Stimulated activated CD8-positive, alpha-beta memory T cell treated with anti-CD3 and anti-CD28 coated beads, Interleukin-4, amount 100 ng/mL, for 48 hours (primary cell): ENCODE data around the gene SP9.
"Not testable (repeated sequence)": the region's sequence is repeated elsewhere in the genome, so short reads cannot be mapped to it uniquely, and the experiment has no call there.

ENCODE experiments used
- DNase-seq: peaks from one replicate; pipeline ENCODE4 v3.0.0-alpha.2; 2020

Gene SP9

DNA sequence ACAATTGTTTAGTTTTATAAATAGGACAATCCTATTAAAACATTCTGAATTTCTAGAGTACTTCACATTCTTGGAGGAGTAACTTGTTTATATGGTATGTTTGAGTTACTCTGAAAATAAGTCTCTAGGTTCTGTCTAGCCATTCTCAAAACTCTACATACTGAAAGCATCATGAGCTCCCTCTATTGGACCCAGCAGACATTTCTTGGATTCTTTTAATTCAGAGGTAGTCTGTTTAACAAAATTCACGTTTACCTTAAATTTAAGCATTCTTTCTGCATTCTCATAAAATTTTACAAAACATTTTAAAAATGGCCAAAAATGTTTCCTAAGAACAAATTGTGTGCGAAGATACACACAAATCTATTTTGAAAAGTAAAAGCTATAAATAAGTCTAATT is 15.3 kb downstream of the SP9 start:
- no peak for DNase-seq

DNA sequence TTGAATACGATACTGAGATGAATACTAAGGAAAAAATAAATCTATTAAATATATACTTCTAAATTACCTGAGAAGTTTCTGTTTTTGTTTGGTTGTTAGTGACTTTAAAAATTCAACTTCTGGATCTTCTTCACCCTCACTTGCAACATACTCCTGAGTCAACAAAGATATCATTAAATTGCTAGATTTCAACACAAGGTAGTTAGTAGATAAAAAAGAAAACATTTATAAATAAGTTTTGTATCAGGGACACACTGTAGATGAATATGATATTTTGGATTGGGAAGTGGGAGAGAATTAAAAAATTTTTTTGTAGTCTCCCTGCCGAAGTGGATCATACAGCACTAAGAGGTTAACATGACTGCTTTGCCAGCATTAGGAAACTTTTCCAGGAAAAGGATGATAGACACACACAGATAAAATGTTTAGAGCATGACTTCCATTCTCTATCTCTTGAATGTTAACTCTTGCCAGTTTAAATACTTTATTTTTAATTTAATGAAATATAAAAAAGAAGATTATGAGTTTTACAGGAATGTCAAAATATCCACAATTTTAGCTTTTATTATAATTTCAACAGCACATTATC is 15.9 kb downstream of the SP9 start:
- DNase-seq: no peak

DNA sequence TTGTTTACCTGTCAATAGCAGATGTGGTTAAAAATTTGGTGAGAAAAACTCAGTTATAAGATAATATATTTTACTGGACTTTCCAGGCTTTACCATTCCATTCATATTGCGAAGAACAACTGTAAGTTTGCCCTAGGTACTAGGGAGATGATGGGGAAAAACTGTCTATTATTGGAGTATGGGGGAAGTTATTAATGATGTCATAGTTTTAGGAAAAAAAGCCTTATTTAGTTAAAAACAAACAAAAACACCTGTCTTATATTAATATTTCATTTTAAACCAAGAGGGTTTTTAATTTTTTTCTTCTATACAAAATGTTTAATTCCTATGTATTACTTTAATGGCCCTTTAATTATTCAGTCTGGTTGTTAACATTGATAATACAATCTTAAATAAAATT is 18.2 kb downstream of the SP9 start:
- DNase-seq: no peak

DNA sequence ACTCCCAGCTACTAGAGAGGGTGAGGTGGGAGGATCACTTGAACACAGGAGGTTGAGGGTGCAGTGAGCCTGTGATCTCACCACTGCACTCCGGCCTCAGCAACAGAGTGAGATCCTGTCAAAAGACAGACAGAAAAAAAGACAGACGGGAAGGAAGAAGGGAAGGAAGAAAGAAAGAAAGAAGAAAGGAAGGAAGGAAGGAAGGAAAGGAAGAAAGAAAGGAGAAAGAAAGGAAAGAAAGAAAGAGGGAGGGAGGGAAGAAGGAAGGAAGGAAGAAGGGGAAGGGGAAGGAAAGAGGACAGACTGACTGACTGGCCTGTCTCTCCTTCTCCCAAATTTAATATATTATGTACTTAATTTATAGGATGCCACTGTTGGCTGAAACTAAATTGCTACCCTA is 21.6 kb downstream of the SP9 start:
- DNase-seq: no peak

DNA sequence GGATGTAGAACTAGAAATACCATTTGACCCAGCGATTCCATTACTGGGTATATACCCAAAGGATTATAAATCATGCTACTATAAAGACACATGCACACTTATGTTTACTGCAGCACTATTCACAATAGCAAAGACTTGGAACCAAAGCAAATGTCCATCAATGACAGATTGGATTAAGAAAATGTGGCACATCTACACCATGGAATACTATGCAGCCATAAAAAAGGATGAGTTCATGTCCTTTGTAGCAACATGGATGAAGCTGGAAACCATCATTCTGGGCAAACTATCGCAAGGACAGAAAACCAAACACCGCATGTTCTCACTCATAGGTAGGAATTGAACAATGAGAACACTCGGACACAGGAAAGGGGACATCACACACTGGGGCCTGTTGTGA is 24.9 kb downstream of the SP9 start:
- DNase-seq: not testable (repeated sequence)

DNA sequence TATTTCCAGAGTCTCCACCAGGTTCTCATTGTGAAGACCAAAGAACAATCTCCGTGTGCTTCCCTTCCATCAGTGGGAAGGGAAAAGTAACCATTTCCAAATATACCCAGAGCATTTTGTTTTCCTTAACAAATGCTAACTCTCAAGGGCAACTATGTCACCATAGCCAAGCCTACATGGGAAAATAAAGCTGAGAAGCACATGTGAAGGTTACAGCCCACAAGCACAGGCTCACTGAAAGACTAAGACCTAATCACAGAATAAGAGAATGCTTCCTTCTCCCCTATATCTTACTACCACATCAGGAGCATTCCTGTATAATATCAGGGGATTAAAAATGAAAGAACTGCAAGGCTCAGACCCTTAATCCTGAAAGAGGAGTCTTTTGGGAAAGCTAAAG is 28.2 kb downstream of the SP9 start:
- no peak for DNase-seq

DNA sequence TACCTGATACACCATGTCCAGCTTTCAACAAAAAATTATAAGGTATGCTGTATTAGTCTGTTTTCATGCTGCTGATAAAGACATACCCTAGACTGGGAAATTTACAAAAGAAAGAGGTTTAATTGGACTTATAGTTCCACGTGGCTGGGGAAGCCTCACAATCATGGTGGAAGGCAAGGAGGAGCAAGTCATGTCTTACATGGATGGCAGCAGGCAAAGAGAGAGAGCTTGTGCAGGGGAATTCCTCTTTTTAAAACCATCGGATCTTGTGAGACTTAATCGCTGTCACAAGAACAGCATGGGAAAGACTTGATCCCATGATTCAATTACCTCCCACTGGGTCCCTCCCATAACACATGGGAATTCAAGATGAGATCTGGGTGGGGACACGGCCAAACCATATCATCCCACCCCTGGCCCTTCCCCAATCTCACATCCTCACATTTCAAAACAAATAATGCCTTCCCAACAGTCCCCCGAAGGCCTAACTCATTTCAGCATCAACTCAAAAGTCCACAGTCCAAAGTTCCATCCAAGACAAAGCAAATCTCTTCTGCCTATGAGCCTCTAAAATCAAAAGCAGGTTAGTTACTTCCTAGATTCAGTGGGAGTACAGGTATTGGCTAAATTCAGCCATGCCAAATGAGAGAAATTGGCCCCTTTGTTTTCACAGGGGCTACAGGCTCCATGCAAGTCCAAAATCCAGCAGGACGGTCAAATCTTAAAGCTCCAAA is 28.9 kb downstream of the SP9 start:
- not testable (repeated sequence) for DNase-seq

DNA sequence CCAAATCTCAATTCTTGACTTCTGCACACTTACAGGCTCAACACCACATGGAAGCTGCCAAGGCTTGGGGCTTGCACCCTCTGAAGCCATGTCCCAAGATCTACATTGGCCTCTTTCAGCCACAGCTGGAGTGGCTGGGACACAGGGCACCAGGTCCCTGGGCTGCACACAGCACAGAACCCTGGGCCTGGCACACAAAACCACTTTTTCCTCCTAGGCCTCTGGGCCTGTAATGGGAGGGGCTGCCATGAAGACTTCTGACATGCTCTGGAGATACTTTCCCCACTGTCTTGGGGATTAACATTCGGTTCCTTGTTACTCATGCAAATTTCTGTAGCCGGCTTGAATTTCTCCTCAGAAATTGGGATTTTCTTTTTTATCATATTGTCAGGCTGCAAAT is 29.9 kb downstream of the SP9 start:
- DNase-seq: no peak

DNA sequence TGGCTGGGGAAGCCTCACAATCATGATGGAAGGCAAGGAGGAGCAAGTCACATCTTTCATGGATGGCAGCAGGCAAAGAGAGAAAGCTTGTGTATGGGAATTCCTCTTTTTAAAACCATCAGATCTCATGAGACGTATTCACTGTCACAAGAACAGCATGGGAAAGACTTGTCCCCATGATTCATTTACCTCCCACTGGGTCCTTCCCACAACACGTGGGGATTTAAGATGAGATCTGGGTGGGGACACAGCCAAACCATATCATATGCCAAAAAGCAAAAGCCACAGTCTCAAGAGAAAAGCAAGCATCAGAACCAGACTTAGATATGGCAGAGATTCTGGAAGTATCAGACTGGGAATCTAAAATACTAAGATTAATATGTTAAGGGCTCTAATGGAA is 30.8 kb downstream of the SP9 start:
- DNase-seq: no peak

DNA sequence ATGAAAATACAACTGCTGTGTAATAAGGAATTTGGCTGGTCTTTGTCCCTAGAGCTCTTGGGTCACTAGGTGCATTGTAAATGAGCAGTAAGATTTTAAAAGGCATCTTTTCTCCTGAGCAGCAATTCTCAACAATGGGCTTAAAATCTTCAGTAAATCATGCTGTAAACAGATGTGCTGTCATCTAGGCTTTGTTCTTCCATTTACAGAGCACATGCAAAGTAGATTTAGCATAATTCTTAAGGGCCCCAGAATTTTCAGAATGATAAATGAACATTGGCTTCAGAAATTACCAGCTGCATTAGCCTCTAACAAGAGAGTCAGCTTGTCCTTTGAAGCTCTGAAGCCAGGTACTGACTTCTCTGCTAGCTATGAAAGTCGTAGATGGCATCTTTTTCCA is 33.9 kb downstream of the SP9 start:
- no peak for DNase-seq

DNA sequence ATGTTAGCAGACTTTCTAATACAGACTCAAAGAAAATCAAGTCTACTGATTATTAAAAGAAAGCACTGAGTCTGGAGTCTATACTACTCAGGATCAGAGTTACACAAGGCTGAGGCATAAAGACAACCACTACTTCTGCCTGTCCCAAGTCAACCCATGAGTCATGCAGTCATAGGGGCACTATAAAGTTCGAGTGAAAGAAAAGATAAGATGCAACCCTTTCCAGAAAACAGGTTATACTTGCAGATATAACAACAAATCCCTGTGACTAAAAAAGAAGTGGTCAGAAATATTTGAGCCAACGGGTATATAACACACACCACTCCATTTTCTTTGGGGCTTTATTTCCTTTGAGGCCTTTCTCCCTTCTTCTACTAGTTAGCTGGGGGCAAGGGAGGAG is 42.2 kb downstream of the SP9 start:
- no peak for DNase-seq

DNA sequence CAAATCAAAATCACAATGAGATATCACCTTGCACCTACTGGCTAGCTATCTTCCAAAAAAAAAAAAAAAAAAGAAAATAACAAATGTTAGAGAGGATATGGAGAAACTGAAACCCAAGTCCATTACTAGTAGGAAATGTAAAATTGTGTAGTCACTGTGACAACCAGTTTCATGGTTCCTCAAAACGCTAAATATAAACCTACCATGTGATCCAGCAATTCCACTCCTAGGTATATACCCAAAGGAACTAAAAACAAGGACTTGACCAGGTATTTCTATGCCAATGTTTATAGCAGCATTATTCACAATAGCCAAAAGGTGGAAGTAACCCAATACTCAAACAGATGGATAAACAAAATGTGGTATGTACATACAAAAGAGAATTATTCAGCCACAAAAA is 49.0 kb downstream of the SP9 start:
- DNase-seq: no peak

DNA sequence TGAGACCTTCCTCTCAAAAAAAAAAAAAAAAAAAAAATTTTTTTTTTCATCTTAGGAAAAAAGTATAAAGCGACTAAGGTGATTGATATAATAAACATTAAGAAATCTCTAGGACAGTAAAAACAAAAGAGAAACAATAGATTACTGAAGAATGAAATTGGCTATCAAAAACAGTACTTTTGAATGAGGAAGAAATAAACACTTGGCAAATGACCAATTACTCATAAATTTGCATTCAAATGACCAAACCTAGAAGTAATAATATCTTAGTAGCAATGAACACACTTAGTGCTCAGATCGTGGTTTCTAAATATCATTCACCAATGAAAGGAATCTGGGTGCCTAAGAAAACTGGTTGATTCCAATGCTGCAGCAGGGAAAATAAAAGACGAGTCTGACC is 50.4 kb downstream of the SP9 start:
- no peak for DNase-seq
